Measurements from ENCODE around the gene N4BP2L1.
A peak's percentile ranks its signal among the peaks of the same experiment; 100 is the strongest.

The N4BP2L1 gene

GRCh38 chr13:32438871-32439270 is 10.9 kb upstream of the N4BP2L1 start:
- DNase-seq (ENCODE audit: extremely low read depth, low read depth), result no peak
- H3K4me3 ChIP-seq (replicated peaks; ENCODE audit: low read depth, low read length), result no peak overlapping the region
- no peak for TF ChIP-seq CTCF (IDR thresholded peaks at IDR 0.05; ENCODE audit: low read depth, low read length, missing control alignments)

GRCh38 chr13:32432856-32433255 is 4.9 kb upstream of the N4BP2L1 start:
- H3K4me3 ChIP-seq (replicated peaks; ENCODE audit: low read depth, low read length), result no peak overlapping the region
- no peak for DNase-seq (ENCODE audit: extremely low read depth, low read depth)
- no peak for TF ChIP-seq CTCF (IDR thresholded peaks at IDR 0.05; ENCODE audit: low read depth, low read length, missing control alignments)

GRCh38 chr13:32431361-32431760 is 3.4 kb upstream of the N4BP2L1 start:
- no peak overlapping the region for H3K4me3 ChIP-seq (replicated peaks; ENCODE audit: low read depth, low read length)
- no peak for DNase-seq (ENCODE audit: extremely low read depth, low read depth)
- TF ChIP-seq CTCF (IDR thresholded peaks at IDR 0.05; ENCODE audit: low read depth, low read length, missing control alignments), result no peak

- DNase-seq (ENCODE audit: extremely low read depth, low read depth), result no peak
- no peak overlapping the region for H3K4me3 ChIP-seq (replicated peaks; ENCODE audit: low read depth, low read length)
- TF ChIP-seq CTCF (IDR thresholded peaks at IDR 0.05; ENCODE audit: low read depth, low read length, missing control alignments), result no peak
Measured at GRCh38 chr13:32430018-32430747, 2.3 kb upstream of the N4BP2L1 start.

- no peak overlapping the region for H3K4me3 ChIP-seq (replicated peaks; ENCODE audit: low read depth, low read length)
- TF ChIP-seq CTCF (IDR thresholded peaks at IDR 0.05; ENCODE audit: low read depth, low read length, missing control alignments), result no peak
- no peak for DNase-seq (ENCODE audit: extremely low read depth, low read depth)
Measured at GRCh38 chr13:32429433-32429909, 1.5 kb upstream of the N4BP2L1 start.

- no peak for TF ChIP-seq CTCF (IDR thresholded peaks at IDR 0.05; ENCODE audit: low read depth, low read length, missing control alignments)
- H3K4me3 ChIP-seq (replicated peaks; ENCODE audit: low read depth, low read length), result peak overlapping the region; percentile 58
- no peak for DNase-seq (ENCODE audit: extremely low read depth, low read depth)
Measured at GRCh38 chr13:32428581-32429432, 877 bp upstream of the N4BP2L1 start.
